WTC11 (cell line): ENCODE results near the gene WWOX. TPM values are rescaled to one million over a fixed set of nuclear protein-coding genes. Genes with fewer than 3 reads are reported as not detected.

Experiments used
- ATAC-seq: fragments of 200-7000 bp; cut with Tn5 transposase; 2 replicates; pipeline ENCODE4 v1.10.0; 2021; ENCODE audit warnings: mild to moderate bottlenecking, moderate library complexity
- CTCF ChIA-PET: fragments of 300-600 bp; sonication (Branson Sonifier 250); formaldehyde crosslinking; loops from one replicate; lab custom pipeline; 2021; ENCODE audit warnings: antibody characterized with exemption; lab: Charles Lee
- POLR2A ChIA-PET: fragments of 350-600 bp; sonication (Branson Sonifier 250); formaldehyde crosslinking; loops from one replicate; lab custom pipeline; 2021; ENCODE audit warnings: antibody characterized with exemption; lab: Charles Lee
- DNase-seq: peaks from one replicate; pipeline ENCODE4 v3.0.0; 2021; ENCODE audit warnings: low spot score
- H3K27ac Mint-ChIP-seq: 2 replicates; pipeline ENCODE4 v1.8.0; 2021; ENCODE audit warnings: mixed read lengths
- H3K27me3 Mint-ChIP-seq: 2 replicates; pipeline ENCODE4 v1.8.0; 2021; ENCODE audit warnings: low read depth, mild to moderate bottlenecking, moderate library complexity, mixed read lengths
- H3K36me3 Mint-ChIP-seq: 2 replicates; pipeline ENCODE4 v1.8.0; 2021; ENCODE audit warnings: mixed read lengths
- H3K4me1 Mint-ChIP-seq: 2 replicates; pipeline ENCODE4 v1.8.0; 2022; ENCODE audit warnings: mixed read lengths
- H3K4me3 Mint-ChIP-seq: 2 replicates; pipeline ENCODE4 v1.8.0; 2021; ENCODE audit warnings: mild to moderate bottlenecking, moderate library complexity, mixed read lengths
- H3K9me3 Mint-ChIP-seq: 2 replicates; pipeline ENCODE4 v1.8.0; 2021; ENCODE audit warnings: mixed read lengths
- KAT7 ChIP-seq: sonication (generic); formaldehyde crosslinking; IDR thresholded peaks from 2 replicates; pipeline ENCODE4 v1.8.1; 2023; ENCODE audit warnings: missing genetic modification reagents, mild to moderate bottlenecking, borderline replicate concordance
- MYBL2 ChIP-seq: sonication (generic); formaldehyde crosslinking; IDR thresholded peaks from 2 replicates; pipeline ENCODE4 v1.8.1; 2023; ENCODE audit warnings: mild to moderate bottlenecking, moderate library complexity, missing genetic modification reagents
- RELA ChIP-seq: sonication (generic); formaldehyde crosslinking; IDR thresholded peaks from 2 replicates; pipeline ENCODE4 v1.8.1; 2022; ENCODE audit warnings: missing genetic modification reagents, mild to moderate bottlenecking, borderline replicate concordance
- SOX15 ChIP-seq: fragments of 250-450 bp; sonication (Bioruptor Pico); IDR thresholded peaks from 2 replicates; pipeline ENCODE4 v1.9.0; 2021; ENCODE audit warnings: mild to moderate bottlenecking
- SP1 ChIP-seq: sonication (generic); formaldehyde crosslinking; conservative IDR thresholded peaks from 2 replicates; pipeline ENCODE4 v1.8.1; 2022; ENCODE audit warnings: missing genetic modification reagents
- ZNF671 ChIP-seq: fragments of 250-450 bp; sonication (Bioruptor Pico); IDR thresholded peaks from 2 replicates; pipeline ENCODE4 v1.8.0; 2021; ENCODE audit warnings: mild to moderate bottlenecking
- total RNA-seq: library from RNA; stranded (reverse); gene quantifications from 3 replicates; pipeline ENCODE4 v1.2.3, GENCODE V29; 2021
- TF ChIP-seq, protein P1 (sequence below): fragments of 250-450 bp; sonication (Bioruptor Pico); conservative IDR thresholded peaks from 2 replicates; pipeline ENCODE4 v1.9.0; 2021; ENCODE audit warnings: mild to moderate bottlenecking
- TF ChIP-seq, protein P2 (sequence below): sonication (generic); formaldehyde crosslinking; IDR thresholded peaks from 2 replicates; pipeline ENCODE4 v1.8.1; 2022; ENCODE audit warnings: mild to moderate bottlenecking, missing genetic modification reagents, moderate library complexity, borderline replicate concordance
- TF ChIP-seq, protein P3 (sequence below): fragments of 250-450 bp; sonication (Bioruptor Pico); IDR thresholded peaks from 2 replicates; pipeline ENCODE4 v1.9.0; 2021; ENCODE audit warnings: mild to moderate bottlenecking, borderline replicate concordance
- TF ChIP-seq, protein P4 (sequence below): sonication (generic); formaldehyde crosslinking; conservative IDR thresholded peaks from 2 replicates; pipeline ENCODE4 v1.8.1; 2022; ENCODE audit warnings: mild to moderate bottlenecking, missing genetic modification reagents
- TF ChIP-seq, protein P5 (sequence below): sonication (generic); formaldehyde crosslinking; IDR thresholded peaks from 2 replicates; pipeline ENCODE4 v1.8.1; 2022; ENCODE audit warnings: missing genetic modification reagents, borderline replicate concordance

Gene WWOX
- total RNA-seq, 1 experiment from 2014 or later, result 15.7 TPM

DNA sequence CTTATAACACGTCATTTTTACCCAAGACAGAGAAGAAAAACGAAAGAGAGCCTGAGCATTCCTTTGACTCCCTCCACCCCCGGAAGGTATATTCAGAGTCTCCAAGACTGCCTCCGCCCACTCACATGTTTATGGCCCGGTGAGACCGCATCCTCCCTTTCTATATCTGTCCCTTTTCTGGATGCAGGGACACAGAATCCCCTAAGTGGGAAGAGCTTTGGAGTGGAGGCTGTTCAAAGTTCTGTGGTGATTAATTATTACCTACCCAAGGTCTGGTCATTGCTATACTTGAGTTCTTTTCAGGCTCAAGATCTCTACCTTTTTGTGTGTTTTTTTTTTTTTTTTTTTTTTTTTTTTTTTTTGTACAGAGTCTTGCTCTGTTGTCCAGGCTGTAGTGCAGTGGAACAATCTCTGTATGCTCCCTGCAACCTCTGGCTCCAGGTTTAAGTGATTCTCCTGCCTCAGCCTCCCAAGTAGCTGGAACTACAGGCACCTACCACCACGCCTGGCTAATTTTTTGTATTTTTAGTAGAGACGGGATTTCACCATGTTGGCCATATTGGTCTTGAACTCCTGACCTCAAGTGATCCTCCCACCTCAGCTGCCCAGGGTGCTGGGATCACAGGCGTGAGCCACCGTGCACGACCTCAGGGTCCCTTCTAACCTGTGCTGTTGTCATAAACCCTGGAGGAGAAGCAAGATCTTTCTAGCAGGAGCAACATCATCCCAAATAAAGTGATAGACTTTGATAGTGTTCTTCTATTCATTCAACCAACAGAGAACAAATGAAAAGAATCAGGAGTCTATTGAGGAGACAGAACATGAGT is 407.1 kb downstream of the WWOX start:
- no peaks in the 10 kb centered on the region for H3K36me3 Mint-ChIP-seq
- TF ChIP-seq, protein P1, sequence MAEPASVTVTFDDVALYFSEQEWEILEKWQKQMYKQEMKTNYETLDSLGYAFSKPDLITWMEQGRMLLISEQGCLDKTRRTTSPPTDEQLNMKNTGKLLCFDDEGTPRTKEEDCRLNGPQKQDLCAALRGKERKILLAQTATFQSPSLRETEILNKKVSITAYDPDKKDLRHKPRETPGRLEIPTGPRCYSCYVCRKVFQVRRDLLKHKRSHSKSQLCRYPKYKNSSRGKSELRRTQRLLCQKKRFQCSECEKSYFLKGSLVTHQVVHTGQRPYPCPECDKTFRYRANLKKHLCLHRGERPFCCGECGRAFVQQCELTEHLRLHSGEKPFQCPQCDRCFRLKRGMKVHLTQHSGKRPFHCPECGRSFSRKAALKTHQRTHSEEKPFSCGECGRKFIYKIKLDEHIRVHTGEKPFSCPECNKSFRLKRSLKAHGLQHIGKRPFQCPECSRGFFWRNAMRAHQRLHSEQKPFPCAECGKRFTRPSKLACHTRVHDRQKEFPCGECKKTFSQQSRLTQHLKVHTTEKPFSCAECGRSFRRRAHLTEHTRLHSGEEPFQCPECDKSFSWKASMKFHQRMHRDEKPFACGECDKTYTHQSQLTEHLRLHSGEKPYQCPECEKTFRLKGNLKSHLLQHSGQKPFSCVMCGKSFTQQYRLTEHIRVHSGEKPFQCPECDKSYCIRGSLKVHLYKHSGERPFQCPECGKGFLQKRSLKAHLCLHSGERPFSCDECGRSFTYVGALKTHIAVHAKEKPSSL, result no peak
- no peak for TF ChIP-seq KAT7 (CRISPR knock-in tag)
- TF ChIP-seq SP1 (CRISPR knock-in tag), result no peak
- TF ChIP-seq SOX15 (CRISPR knock-in tag), result no peak
- TF ChIP-seq, all 79 proteins: peak for 0
- Mint-ChIP-seq H3K27ac (no peak overlapping the region), H3K9me3 (no peaks in the 10 kb centered on the region), H3K4me1 (peaks cover 6% of the 10 kb centered on the region), H3K27me3 (no peaks in the 10 kb centered on the region), H3K4me3 (no peak overlapping the region)
- ATAC-seq (no peak), DNase-seq (no peak)
- CTCF ChIA-PET, result interaction anchor here (0.6 to 1.5 kb wide), 5 partner anchors 8 to 1095 kb away, joined by 3 to 5 read pairs (median 3); no protein-coding TSS in a partner anchor
- POLR2A ChIA-PET, result no interaction called here

DNA sequence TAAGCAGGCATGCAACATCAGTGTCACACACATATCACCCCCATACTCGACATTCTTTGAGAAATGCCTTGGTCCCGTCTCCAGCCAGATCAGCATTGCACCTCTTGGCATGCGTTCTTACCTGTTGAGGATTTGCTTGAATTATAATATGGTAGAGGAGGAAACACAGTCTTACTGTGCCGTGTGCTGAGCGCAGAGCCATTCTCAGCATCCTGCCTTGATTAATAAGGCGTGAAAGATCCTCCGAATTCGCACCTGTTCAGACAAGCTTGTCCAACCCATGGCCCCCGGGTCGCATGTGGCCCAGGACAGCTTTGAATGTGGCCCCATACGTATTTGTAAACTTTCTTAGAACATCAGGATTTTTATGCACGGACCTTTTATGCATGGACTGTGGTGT is 408.1 kb downstream of the WWOX start:
- no peaks in the 10 kb centered on the region for H3K27me3 Mint-ChIP-seq
- POLR2A ChIA-PET, result no interaction called here
- no peak for TF ChIP-seq RELA (CRISPR knock-in tag)
- TF ChIP-seq, protein P2, sequence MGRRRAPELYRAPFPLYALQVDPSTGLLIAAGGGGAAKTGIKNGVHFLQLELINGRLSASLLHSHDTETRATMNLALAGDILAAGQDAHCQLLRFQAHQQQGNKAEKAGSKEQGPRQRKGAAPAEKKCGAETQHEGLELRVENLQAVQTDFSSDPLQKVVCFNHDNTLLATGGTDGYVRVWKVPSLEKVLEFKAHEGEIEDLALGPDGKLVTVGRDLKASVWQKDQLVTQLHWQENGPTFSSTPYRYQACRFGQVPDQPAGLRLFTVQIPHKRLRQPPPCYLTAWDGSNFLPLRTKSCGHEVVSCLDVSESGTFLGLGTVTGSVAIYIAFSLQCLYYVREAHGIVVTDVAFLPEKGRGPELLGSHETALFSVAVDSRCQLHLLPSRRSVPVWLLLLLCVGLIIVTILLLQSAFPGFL (CRISPR knock-in tag), result no peak
- TF ChIP-seq, protein P3, sequence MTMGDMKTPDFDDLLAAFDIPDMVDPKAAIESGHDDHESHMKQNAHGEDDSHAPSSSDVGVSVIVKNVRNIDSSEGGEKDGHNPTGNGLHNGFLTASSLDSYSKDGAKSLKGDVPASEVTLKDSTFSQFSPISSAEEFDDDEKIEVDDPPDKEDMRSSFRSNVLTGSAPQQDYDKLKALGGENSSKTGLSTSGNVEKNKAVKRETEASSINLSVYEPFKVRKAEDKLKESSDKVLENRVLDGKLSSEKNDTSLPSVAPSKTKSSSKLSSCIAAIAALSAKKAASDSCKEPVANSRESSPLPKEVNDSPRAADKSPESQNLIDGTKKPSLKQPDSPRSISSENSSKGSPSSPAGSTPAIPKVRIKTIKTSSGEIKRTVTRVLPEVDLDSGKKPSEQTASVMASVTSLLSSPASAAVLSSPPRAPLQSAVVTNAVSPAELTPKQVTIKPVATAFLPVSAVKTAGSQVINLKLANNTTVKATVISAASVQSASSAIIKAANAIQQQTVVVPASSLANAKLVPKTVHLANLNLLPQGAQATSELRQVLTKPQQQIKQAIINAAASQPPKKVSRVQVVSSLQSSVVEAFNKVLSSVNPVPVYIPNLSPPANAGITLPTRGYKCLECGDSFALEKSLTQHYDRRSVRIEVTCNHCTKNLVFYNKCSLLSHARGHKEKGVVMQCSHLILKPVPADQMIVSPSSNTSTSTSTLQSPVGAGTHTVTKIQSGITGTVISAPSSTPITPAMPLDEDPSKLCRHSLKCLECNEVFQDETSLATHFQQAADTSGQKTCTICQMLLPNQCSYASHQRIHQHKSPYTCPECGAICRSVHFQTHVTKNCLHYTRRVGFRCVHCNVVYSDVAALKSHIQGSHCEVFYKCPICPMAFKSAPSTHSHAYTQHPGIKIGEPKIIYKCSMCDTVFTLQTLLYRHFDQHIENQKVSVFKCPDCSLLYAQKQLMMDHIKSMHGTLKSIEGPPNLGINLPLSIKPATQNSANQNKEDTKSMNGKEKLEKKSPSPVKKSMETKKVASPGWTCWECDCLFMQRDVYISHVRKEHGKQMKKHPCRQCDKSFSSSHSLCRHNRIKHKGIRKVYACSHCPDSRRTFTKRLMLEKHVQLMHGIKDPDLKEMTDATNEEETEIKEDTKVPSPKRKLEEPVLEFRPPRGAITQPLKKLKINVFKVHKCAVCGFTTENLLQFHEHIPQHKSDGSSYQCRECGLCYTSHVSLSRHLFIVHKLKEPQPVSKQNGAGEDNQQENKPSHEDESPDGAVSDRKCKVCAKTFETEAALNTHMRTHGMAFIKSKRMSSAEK (CRISPR knock-in tag), result no peak
- TF ChIP-seq ZNF671, result no peak
- TF ChIP-seq MYBL2 (CRISPR knock-in tag), result no peak
- TF ChIP-seq, all 79 proteins: peak for 0
- H3K4me3 Mint-ChIP-seq, result no peak overlapping the region
- peaks cover 6% of the 10 kb centered on the region for H3K4me1 Mint-ChIP-seq
- ATAC-seq (no peak), DNase-seq (no peak)
- H3K27ac Mint-ChIP-seq, result no peak overlapping the region
- CTCF ChIA-PET, result no interaction called here
- no peaks in the 10 kb centered on the region for H3K36me3 Mint-ChIP-seq
- no peaks in the 10 kb centered on the region for H3K9me3 Mint-ChIP-seq

DNA sequence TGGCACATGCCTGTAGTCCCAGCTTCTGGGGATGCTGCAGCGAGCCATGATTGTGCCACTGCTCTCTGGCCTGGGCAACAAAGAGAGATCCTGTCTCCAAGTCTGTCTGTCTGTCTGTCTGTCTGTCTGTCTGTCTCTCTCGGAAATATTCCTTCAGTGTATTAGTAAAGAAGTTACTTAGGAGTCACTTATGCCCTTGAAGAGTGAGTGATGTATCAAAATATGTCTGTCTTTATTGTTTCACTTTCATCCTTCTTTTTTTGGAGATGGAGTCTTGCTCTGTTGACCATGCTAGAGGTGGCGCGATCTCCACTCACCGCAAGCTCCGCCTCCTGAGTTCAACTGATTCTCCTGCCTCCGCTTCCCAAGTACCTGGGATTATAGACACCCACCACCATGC is 410.5 kb downstream of the WWOX start:
- no peaks in the 10 kb centered on the region for H3K36me3 Mint-ChIP-seq
- CTCF ChIA-PET, result no interaction called here

More for the DNA sequence above, 410.5 kb downstream of the WWOX start:
- Mint-ChIP-seq H3K27ac (no peak overlapping the region), H3K9me3 (no peaks in the 10 kb centered on the region), H3K27me3 (no peaks in the 10 kb centered on the region), H3K4me3 (no peak overlapping the region), H3K4me1 (no peaks in the 10 kb centered on the region; the same call in 1 of the 2 replicates)
- DNase-seq (no peak), ATAC-seq (no peak)
- POLR2A ChIA-PET, result no interaction called here
- TF ChIP-seq, protein P2 (CRISPR knock-in tag), result no peak
- TF ChIP-seq, protein P4, sequence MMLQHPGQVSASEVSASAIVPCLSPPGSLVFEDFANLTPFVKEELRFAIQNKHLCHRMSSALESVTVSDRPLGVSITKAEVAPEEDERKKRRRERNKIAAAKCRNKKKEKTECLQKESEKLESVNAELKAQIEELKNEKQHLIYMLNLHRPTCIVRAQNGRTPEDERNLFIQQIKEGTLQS, result no peak
- TF ChIP-seq, protein P5, sequence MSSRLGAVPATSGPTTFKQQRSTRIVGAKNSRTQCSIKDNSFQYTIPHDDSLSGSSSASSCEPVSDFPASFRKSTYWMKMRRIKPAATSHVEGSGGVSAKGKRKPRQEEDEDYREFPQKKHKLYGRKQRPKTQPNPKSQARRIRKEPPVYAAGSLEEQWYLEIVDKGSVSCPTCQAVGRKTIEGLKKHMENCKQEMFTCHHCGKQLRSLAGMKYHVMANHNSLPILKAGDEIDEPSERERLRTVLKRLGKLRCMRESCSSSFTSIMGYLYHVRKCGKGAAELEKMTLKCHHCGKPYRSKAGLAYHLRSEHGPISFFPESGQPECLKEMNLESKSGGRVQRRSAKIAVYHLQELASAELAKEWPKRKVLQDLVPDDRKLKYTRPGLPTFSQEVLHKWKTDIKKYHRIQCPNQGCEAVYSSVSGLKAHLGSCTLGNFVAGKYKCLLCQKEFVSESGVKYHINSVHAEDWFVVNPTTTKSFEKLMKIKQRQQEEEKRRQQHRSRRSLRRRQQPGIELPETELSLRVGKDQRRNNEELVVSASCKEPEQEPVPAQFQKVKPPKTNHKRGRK (CRISPR knock-in tag), result no peak
